ELR (cell line): ENCODE results near the gene GSTT2.
"Not testable (repeated sequence)": the region's sequence is repeated elsewhere in the genome, so short reads cannot be mapped to it uniquely, and the experiment has no call there.

ENCODE experiments used
- DNase-seq: peaks from one replicate; pipeline ENCODE4 v3.0.0-alpha.2; 2015; ENCODE audit warnings: low read depth

The GSTT2 gene

DNA sequence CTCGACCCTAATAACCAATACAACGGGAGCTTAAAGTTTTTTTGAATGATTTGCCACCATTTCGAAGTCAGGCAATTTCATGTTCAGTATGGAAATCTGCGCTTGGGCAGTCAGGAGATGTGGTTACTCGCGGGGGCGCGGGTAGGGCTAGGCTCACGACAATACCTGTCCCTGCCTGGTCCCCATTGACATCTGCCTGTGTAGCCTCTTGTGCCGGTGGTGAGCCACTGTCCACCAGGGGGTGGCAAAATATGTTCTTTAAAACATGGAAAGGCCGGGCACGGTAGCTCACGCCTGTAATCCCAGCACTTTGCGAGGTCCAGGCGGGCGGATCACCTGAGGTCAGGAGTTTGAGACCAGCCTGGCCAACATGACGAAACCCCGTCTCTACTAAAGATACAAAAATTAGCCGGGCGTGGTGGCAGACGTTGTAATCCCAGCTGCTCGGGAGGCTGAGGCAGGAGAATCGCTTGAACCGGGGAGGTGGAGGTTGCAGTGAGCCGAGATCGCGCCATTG is 5.0 kb upstream of the GSTT2 start:
- not testable (repeated sequence) for DNase-seq

DNA sequence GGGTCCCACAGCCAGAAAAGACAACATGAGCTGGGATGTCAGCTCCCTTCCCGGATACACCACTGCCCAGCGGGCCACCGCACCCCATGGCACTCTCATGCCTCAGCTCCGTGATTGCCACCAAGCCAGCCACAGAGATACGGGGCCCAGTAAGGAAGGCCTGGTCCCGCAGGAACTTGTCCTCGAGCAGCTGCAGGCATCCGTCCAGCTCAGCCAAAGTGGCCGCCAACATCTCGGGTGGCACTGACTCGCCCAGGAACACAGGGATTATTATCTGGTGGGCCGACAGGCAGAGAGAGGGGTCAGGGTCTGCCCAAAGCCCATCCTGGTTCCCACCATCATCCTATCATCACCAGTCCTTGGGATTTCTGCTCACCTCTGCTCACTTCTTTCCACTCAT is 2.6 kb upstream of the GSTT2 start:
- not testable (repeated sequence) for DNase-seq

DNA sequence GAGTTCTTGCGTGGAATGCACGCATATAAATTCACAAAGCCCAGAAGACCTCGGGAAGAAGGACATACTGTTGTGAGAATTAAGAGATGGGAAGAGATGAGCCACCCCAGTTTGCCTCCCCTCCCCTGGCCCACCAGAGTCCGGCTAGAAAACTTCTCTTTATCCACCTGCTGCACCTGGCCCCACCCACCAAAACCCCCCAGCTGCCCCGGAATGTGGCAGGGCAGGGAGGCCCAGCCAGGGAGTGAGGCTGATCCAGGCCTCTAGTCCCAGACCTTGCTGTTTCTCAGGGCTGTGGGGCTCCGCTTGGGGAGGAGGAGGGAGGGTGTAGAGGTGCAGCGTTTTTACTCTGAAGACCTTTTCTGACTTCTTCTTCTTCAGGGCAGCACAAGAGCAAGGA is 633 bp downstream of the GSTT2 start:
- not testable (repeated sequence) for DNase-seq

DNA sequence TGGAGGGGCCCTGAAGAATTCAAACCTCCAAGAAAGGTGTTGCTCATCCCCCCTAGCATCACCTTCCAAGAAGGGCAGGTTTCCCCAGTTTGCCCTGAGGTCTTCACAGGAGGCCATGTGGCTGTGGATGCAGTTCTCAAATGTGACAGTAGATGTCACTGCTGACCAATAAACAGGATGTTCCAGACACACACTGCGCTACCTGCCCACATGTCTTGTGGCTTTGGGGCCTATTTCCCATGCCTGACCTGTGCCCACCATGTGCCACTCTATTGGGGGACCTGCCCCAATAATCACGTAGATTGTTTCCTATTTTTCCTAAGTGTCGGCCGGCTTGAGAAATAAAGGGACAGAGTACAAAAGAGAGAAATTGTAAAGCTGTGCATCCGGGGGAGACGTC is 4.5 kb downstream of the GSTT2 start:
- no peak for DNase-seq

DNA sequence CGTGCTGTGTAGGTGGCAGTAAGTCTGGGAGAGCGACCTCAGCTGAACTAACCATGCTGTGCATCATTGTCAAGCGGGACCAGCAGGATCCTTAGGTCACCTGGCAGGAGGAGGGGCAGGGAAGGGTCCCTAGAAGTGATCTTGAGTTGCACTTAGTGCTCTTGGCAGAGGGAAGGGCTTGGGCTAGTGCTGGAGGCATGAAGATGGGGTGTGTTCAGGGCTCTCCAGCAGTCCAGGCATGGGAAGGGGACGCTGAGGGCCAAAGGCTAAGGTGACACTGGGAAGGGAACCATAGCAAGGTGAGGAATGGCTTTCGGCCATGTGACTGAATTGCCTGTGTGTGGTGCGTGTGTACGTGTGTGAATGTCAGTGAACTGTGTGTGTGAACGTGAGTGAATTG is 6.2 kb downstream of the GSTT2 start:
- not testable (repeated sequence) for DNase-seq

DNA sequence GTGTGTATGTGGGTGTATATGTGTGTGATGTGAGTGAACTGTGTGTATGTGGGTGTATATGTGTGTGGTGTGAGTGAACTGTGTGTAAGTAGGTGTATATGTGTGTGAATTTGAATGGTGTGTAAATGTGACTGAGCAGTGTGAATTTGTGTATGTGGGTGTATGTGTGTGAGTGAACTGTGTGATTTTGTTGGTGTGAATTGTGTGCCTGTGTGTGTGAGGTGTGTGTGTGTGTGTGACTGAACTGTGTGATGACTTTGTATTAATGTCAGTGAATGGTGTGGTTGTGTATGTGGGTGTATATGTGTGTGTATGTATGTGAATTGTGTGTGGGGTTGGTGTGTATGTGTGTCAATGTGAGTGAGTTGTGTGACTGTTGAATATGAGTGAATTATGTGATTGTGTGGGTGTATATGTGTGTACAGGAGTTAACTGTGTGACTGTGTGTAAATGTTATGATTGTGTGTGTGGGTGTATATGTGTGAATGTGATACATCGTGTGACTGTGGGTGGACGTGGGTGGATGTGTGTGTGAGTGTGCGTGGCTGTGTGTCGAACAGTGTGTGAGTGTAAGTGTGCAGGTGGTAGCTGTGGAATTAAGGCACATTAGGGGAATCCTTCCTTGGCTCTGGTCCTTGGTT is 6.7 kb downstream of the GSTT2 start:
- not testable (repeated sequence) for DNase-seq

DNA sequence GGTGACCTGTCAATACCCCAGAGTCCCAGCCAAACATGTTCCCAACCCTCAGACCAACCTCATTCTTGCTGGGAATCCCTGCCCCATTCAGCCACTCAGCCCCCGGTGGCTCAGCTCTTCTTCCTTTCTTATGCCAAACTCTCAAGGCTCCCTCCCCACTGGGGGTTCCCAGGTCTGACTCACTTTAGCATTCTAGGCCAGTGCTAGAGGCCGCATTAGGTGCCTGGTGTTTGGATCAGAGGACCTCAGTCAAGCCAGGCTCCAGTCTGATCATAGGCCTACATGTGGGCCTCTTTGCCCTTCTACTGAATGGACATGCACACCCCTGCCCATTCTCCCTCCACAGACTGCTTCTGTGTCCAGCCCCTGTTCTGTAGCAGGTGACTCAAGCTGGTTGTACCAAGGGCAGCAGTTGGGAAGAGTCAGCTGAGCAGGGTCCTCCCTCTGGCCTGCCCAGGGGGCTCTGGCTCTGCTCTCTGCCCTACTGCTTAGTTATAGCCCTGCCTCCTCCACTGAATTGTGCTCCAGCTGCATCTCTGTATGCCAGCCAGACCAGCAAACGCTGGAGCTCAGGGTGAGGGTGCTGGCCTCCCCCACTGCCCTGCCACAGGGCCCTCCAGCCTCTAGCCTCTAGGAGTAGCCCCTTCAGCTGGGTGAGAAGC is 9.8 kb downstream of the GSTT2 start:
- peak; percentile 36 for DNase-seq

DNA sequence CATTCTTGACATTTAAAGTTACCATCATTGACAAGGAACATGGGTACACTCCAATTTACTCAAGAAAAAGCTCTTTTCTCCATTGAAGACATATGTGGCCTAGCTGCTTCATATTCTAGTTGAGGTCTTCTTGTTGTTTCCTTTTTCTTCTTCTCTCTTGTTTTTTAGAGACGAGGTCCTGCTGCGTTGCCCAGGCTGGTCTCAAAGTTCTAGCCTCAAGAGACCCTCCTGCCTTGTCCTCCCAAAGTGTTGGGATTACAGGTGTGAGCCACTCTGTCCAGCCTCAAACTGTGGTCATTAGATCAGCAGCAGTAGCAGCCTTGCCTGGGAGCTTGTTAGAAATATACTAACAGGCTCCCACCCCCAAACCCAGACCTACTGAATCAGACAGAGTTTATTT is 13.1 kb downstream of the GSTT2 start:
- DNase-seq: not testable (repeated sequence)

DNA sequence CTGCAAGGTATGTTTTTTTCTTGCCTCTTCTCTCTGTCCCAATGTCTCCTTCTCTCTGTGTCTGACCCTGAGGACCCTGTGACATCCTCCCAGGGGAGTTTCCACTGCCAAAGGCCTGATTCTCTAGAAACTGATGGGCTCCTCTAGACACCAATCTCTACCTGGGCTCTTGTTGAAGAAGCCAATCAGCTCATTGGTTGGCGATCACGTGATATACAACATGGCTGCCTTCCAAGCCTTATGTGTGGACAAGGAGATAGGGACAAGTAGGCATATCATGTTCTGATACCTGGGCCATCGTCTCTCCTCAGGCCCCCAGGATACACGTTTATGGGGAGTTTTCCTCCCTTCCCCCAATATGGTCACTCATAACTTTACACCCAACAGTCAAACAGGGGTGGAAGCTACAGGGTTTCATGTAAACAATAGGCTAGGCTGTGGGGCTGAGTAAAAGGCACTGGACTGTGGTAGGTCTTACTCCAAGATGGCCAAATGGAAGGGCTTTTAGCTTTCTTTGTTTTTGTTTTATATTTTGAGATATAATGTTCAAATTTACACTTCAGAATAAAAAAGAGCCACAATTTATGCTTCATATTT is 13.7 kb downstream of the GSTT2 start:
- not testable (repeated sequence) for DNase-seq

DNA sequence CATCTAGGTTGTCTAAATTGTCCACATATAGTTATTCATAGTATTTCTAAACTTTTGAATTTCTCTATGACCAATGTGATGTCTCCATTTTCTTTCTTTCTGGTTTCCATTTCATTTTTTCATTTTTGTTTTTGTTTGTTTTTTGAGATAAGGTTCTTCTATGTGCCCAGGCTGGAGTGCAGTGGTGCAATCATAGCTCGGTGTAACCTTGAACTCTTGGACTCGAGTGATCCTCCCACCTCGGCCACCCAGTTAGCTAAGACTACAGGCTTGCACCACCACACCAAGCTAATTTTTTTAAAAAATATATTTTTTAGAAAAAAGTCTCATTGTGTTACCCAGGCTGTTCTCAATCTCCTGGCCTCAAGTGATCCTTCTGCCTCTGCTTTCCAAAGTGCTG is 17.2 kb downstream of the GSTT2 start:
- no peak for DNase-seq

DNA sequence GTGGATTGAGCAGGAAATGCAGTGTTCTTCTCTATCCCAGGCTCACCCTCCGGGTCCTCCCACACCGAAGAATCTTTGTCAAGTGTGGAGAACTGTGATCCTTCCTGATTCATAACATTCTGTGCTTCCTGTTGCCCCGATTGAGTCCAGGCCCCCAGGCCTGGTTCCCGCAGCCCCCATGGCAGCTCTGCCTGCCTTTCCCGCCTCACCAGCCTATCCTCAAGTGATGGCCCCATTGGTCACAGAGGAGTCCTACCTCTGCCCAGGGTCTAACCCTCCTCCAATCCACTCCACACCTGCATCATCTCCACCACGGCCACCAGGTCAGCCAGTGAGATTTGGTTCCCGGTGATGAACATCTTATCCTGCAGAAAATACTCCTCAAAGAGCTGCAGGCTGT is 19.8 kb downstream of the GSTT2 start:
- not testable (repeated sequence) for DNase-seq

DNA sequence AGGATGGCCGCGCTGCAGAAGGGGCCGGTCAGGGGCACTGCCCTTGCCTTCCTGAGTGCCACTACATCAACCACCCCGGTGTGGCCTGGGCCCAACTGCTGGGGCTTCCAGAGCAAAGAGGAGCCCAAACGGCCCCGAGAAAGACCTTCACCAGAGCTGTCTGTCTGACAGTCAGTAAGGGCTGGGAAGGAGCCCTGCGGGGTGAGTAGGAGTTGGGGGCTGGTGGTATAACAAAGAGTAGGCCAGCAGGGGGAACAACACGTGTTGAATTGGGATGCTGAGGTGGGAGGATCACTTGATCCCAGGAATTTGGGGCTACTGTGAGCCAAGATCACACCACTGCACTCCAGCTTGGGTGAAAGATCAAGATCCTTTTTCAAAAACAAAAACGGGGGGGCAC is 21.4 kb downstream of the GSTT2 start:
- DNase-seq: no peak

DNA sequence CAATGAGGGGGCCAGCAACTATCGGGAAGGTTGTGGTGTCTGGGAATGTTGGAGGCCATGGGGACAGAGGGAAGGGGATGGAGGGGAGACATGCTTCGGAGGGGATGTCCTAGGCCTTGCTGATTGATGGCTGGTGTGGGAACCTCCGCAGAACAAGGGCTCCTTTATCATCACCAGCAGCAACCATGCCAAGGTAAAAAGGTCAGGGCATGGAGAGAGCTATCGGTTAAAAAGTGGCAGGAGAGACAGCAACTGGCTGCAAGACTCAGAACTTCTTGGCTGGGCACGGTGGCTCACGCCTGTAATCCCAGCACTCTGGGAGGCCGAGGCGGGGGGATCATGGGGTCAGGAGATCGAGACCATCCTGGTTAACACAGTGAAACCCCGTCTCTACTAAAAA is 22.3 kb downstream of the GSTT2 start:
- DNase-seq: no peak

DNA sequence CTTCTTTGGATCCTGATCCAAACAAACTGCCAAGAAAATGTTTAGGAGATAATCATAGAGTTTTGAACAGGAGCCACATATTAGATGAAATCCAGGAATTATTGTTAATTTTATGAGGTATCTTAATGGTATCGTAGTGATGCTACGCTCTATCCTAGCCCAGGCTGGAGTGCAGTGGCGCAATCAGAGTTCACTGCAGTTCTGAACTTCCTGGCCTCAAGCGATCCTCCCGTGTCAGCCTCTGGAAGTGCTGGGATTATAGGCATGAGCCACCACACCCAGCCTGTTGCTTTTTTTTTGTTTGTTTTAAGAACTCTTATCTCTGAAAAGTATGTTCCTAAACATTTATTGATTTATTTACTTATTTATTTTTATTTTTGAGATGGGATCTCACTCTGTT is 22.9 kb downstream of the GSTT2 start:
- no peak for DNase-seq

DNA sequence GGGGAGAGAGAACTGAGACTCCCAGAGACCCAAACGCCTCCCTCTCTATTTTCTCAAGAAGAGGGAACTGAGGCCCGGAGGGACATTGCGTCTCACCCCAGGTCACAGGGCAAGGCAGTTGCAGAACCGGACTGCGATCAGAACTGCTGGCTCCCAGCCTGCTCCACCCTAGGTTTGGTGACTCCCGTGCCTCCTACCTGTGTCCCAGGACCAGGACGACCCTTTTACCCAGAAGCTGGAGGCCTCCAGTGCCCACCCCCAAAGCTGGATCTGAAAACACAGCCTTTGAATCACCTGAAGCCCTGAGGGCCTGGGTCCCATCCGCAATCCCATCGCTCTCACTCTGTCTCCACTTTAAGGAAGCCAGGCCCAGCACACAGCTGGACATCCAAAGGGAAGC is 24.0 kb downstream of the GSTT2 start:
- DNase-seq: no peak

DNA sequence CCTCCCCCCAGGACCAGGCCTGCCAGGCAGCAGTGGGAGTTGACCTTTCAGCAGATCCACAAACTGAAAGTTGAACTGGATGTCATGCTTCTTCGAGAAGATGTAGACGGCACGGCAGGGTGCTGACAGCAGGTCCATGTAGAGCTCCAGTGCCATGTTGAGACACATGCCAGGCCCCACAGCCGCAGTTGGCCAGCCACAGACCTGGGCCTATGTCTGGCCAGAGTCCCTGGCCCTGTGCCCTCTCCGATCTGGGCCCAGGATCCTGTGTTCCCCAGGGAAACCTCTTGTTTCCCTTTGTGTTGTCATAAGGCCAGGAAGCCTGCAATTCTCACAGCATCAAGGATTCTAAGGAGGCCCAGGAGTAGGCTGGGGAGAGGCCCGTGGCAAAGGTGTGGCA is 25.3 kb downstream of the GSTT2 start, which contains the start of gene GSTT4:
GSTT4 (minus strand) TSS at position 253 of the 400 bp plus-strand sequence; CDS start at position 156, 97 bp downstream.
- DNase-seq: no peak

DNA sequence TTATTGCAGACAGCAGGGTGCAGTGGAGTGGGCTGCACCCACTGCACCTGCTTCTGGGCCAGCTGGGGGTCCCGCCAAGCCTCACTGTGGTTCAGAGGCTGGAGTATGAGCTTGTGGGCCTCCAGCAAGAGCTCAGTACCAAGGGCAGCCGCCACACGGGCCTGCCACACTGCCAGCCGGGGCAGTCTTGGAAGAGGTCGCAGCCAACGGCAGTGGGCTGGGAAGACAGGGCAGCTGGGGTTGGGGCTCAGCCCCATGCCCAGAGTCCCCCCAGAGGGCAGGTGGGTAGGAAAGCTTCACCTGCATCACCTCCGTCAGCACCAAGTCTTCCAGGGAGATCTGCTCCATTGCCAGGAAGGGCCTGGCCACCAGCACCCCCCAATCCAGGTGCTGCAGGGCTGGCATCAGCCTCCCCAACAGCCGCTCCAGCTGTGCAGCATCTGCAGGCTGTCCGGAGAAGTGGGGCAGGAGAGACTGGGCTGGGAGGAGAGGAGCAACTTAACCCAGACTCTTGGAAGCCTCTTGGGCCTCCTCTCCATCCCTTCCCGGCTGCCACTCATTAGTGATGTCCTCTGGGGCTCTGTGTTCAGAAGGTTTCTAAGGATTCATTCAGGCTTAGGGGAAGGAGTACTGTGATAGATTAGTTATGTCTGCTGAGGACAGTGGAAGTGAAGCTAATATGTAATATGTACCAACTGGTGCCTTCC is 26.4 kb downstream of the GSTT2 start:
- no peak for DNase-seq

DNA sequence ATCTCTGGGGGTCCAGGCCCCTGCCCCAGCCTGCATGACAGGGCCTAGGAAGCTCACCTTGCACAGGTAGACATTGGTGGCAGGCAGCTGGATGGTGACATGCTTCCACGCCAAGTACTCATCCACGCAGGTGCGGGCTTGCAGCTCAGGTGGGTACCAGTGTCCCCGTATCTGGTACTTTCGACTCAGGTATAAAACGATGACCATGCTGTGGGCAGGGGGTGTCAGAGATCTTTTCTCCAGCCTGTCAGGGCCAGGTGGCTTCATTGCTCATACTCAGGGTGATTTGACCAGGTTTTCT is 26.9 kb downstream of the GSTT2 start:
- no peak for DNase-seq

DNA sequence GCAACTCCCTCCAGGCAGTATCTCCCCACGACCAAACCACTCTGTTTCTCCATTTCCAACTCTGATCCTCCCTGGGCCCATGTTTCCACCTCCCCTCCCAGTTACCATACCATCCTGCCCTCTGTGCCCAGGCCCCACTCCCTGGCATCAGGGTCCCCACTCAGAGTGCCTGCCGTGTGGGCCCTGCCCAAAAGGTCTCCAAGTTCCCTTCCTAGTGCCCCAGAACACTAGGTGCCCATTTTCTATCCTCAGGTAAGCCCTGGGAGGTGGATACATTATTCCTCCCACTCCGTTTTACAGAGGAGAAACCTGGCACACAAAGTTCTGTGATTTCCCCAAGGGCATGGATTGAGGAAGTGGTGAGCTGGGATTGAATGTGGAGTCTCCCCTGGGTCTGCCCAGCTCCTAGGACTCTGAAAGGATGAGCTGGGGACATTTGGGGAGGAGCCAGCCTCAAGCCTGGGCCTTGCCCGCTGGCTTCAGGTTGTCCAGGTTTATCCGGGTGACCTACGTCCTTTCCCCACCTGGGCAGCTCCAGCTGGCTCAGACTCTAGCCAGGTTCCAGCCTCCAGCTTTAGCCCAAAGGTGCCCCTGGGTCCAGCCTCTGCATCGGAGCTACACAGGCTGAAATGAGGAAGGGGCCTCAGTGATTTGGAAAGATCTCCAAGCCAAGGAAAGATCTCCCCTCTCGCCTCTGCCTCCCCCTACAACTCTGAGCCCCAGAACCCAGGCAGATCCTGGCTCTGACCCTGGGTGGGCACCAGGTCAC is 27.5 kb downstream of the GSTT2 start:
- DNase-seq: no peak

DNA sequence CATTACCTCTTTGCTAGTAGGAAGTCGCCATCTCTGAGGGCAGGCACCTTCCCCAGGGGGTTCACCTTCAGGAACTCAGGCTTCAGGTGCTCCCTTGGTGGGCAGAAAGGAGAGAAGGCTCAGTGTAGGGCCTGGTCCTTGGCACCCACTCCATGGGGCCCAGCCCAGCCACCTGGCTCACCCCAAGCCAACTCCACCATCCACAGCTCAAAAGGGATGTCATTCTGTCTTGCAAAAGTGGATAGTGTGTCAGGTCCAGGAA is 28.0 kb downstream of the GSTT2 start:
- no peak for DNase-seq

DNA sequence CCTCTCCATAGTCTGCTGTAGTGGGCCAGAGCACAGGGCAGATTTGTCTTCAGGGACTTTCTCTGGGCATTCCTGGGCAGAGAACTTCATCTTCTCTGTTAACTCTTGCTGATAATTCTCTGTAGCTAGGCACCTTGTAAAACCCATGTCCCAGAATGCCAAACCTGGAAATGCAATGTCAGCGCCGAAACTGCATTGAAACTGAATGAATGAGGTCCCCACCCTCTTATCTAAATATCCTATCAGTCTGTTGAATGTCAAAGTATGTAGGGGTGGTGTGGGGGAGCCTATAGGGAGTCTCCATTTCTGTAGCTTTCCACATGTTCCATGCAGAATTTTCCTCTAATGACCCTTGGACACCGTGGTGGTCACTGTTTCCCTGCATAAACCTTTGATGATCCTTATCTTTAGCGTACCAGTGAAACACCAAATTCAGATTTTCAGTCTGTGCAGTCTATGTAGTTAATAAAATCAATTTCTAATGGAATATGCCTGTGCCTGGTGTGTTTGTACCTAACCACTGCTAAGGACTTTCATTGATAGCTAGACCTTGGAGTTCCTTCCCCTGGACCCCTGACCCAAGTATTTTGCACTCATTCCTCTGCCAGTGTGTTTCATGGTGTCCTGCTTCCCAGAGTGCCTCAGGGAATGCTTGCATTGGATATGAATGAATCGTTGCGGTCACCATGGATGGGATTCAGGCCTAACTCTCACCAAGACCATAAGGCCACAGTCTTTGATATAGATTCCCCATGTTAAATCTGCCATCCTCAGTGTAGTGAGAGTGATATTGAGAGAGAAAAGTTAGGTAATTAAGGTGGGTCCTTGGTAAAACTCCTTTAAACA is 28.7 kb downstream of the GSTT2 start:
- no peak for DNase-seq
